Caco-2 (cell line): ENCODE measurements around the gene DCTN2. TPM values are rescaled to one million over a fixed set of nuclear protein-coding genes. Genes with fewer than 3 reads are reported as not detected.

Source experiments
- BruUV-seq: library from RNA; stranded (reverse); fragments of 400-500 nt; replicated peaks from 2 replicates; lab custom pipeline; 2021; lab: Mats Ljungman, UMichigan
- CTCF ChIA-PET: fragments of 300-600 bp; sonication (Branson Sonifier 250); formaldehyde crosslinking; loops from one replicate; lab custom pipeline; 2022; ENCODE audit warnings: antibody characterized with exemption; lab: Charles Lee
- POLR2A ChIA-PET: fragments of 300-600 bp; sonication (Branson Sonifier 250); formaldehyde crosslinking; loops from one replicate; lab custom pipeline; 2022; ENCODE audit warnings: antibody characterized with exemption; lab: Charles Lee
- DNase-seq, 2 experiments: peaks; one replicate each; pipeline versions ENCODE4 v3.0.0 to v3.0.0-alpha.2; 2020 to 2022
- H3K27me3 ChIP-seq: replicated peaks from 2 replicates; pipeline ENCODE4 v1.6.0; 2011; ENCODE audit warnings: low read length; ENCODE audit not compliant: control insufficient read depth, insufficient read depth
- H3K36me3 ChIP-seq: 2 replicates; pipeline ENCODE4 v1.5.1; 2011; ENCODE audit warnings: low read length; ENCODE audit not compliant: control insufficient read depth, insufficient read depth
- H3K4me1 ChIP-seq: fragments of 250-450 bp; sonication (Bioruptor Pico); 2 replicates; pipeline ENCODE4 v1.5.1; 2020; ENCODE audit warnings: mild to moderate bottlenecking
- H3K4me3 ChIP-seq: 2 replicates; pipeline ENCODE4 v1.5.1; 2011; ENCODE audit warnings: low read depth, mild to moderate bottlenecking, control low read depth, low read length
- H3K9me3 ChIP-seq: fragments of 250-450 bp; sonication (Bioruptor Pico); 2 replicates; pipeline ENCODE4 v1.5.1; 2020; ENCODE audit warnings: mild to moderate bottlenecking, moderate library complexity
- H3K27ac Mint-ChIP-seq: one replicate; pipeline ENCODE4 v1.8.0; 2022; ENCODE audit warnings: mixed read lengths; ENCODE audit not compliant: unreplicated experiment
- H3K27me3 Mint-ChIP-seq: one replicate; pipeline ENCODE4 v1.8.0; 2022; ENCODE audit warnings: mixed read lengths; ENCODE audit not compliant: insufficient read depth, unreplicated experiment
- H3K36me3 Mint-ChIP-seq: one replicate; pipeline ENCODE4 v1.8.0; 2022; ENCODE audit warnings: mild to moderate bottlenecking, mixed read lengths; ENCODE audit not compliant: insufficient read depth, unreplicated experiment
- H3K4me1 Mint-ChIP-seq: one replicate; pipeline ENCODE4 v1.8.0; 2022; ENCODE audit warnings: low read depth, mixed read lengths; ENCODE audit not compliant: unreplicated experiment
- H3K4me3 Mint-ChIP-seq: one replicate; pipeline ENCODE4 v1.8.0; 2022; ENCODE audit warnings: mild to moderate bottlenecking, moderate library complexity, mixed read lengths; ENCODE audit not compliant: unreplicated experiment
- H3K9me3 Mint-ChIP-seq: one replicate; pipeline ENCODE4 v1.8.0; 2022; ENCODE audit warnings: mixed read lengths; ENCODE audit not compliant: unreplicated experiment
- CTCF ChIP-seq, 2 experiments: fragments of 200-600 bp in 1 of 2; IDR thresholded peaks; 1 replicate in 1 of 2; 2 replicates in 1 of 2; pipeline versions ENCODE4 v1.5.1 to v1.8.0; 2011 to 2022; ENCODE audit warnings: antibody characterized with exemption in 1 of 2, control low read depth in 1 of 2, inconsistent platforms in 1 of 2, low read depth in 1 of 2, low read length in 1 of 2, mild to moderate bottlenecking in 1 of 2, moderate library complexity in 1 of 2; ENCODE audit not compliant: insufficient read depth in 1 of 2, severe bottlenecking in 1 of 2, unreplicated experiment in 1 of 2
- intact Hi-C: fragments of 100-400 bp; cut with micrococcal nuclease; formaldehyde crosslinking; loops from one replicate; pipeline ENCODE4 v1.10.0; 2022; ENCODE audit not compliant: unreplicated experiment
- total RNA-seq: library from RNA; stranded (reverse); gene quantifications from 2 replicates; pipeline ENCODE4 v1.2.3, GENCODE V29; 2022

The DCTN2 gene
- total RNA-seq, 1 experiment from 2014 or later, result 94.4 TPM

DNA sequence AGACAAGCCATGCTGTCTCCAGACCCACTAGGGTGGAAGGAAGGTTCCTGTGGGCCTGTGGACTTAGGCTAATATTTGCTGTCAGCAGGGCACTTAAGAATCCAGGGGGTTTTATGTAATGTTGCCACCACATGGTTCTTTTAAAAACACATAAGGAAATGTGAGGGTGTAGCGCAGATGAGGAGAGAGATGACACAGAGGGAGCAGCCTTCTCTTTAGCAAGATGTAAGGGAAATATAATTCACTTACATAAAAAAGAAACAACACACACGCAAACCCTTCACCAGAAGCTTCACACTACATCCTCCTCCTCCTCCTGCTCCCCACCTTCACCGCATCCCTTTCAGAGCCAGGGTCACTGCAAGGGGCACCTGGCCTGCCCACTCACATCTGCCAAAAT lies 39.1 kb upstream of the DCTN2 start:
- H3K27ac Mint-ChIP-seq, result no peak overlapping the region
- no peak for TF ChIP-seq CTCF (IDR thresholded peaks at IDR 0.05; ENCODE audit: insufficient read depth in 1 of 2, low read depth in 1 of 2, low read length in 1 of 2, severe bottlenecking in 1 of 2, unreplicated experiment in 1 of 2)
- peaks cover 14% of the 10 kb centered on the region for H3K4me1 Mint-ChIP-seq
- ChIA-PET CTCF (no interaction called here), POLR2A (no interaction called here)
- BruUV-seq, result no TSS peak
- intact Hi-C loops, result no loop called here
- H3K9me3 ChIP-seq, result no peaks in the 10 kb centered on the region
- no peaks in the 10 kb centered on the region for H3K27me3 ChIP-seq
- H3K4me3 ChIP-seq, result no peak overlapping the region
- H3K36me3 ChIP-seq, result no peaks in the 10 kb centered on the region
- no peak for DNase-seq
- no peaks in the 10 kb centered on the region for H3K9me3 Mint-ChIP-seq
- H3K4me1 ChIP-seq, result peaks cover 4% of the 10 kb centered on the region; the same call in 1 of the 2 replicates
- no peak overlapping the region for H3K4me3 Mint-ChIP-seq
- peaks cover 7% of the 10 kb centered on the region for H3K36me3 Mint-ChIP-seq
- H3K27me3 Mint-ChIP-seq, result peaks cover 4% of the 10 kb centered on the region

DNA sequence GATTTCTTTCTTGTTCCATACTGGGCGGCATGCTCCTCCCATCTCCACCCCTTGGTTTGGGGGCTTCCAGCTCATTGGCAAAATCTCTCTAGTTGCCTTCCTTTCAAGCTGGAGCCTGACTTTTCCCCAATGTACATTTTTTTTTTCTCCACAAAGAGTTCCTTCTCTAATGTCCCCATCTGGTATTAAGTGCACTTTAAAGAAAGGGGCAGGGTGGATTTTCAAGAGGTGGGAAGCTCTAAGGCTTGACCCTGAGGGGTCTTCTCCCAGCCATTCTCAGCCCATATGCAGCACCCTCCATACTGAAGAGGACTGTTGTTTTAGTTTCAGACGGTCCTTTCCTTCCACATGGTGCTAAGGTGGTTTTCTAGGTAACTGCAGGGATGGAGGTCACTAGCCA lies 38.2 kb upstream of the DCTN2 start:
- H3K4me3 Mint-ChIP-seq, result no peak overlapping the region
- DNase-seq, result no peak
- no TSS peak for BruUV-seq
- peaks cover 4% of the 10 kb centered on the region for H3K27me3 Mint-ChIP-seq
- intact Hi-C loops, result no loop called here
- POLR2A ChIA-PET, result no interaction called here
- H3K27ac Mint-ChIP-seq, result no peak overlapping the region
- H3K36me3 Mint-ChIP-seq, result peaks cover 1% of the 10 kb centered on the region
- H3K9me3 Mint-ChIP-seq, result no peaks in the 10 kb centered on the region
- no peaks in the 10 kb centered on the region for H3K36me3 ChIP-seq
- no peak overlapping the region for H3K4me3 ChIP-seq
- CTCF ChIA-PET, result interaction anchor here (0.6 to 1.7 kb wide), 3 partner anchors 35 to 102 kb away, joined by 3 to 10 read pairs (median 4); no protein-coding TSS in a partner anchor
- H3K9me3 ChIP-seq, result no peaks in the 10 kb centered on the region
- H3K4me1 ChIP-seq, result peaks cover 1% of the 10 kb centered on the region; the same call in 1 of the 2 replicates
- peaks cover 9% of the 10 kb centered on the region for H3K4me1 Mint-ChIP-seq
- no peaks in the 10 kb centered on the region for H3K27me3 ChIP-seq
- TF ChIP-seq CTCF (IDR thresholded peaks at IDR 0.05; ENCODE audit: insufficient read depth in 1 of 2, low read depth in 1 of 2, low read length in 1 of 2, severe bottlenecking in 1 of 2, unreplicated experiment in 1 of 2), result no peak

- intact Hi-C loops, result loop anchor here (5.0 kb wide), 1 partner anchor 108 kb away; the partner anchor contains the start of gene OS9
- Mint-ChIP-seq H3K27me3 (peaks cover 4% of the 10 kb centered on the region), H3K36me3 (no peaks in the 10 kb centered on the region), H3K4me3 (no peak overlapping the region), H3K27ac (no peak overlapping the region), H3K4me1 (peaks cover 12% of the 10 kb centered on the region), H3K9me3 (no peaks in the 10 kb centered on the region)
- Histone ChIP-seq H3K4me1 (peaks cover 6% of the 10 kb centered on the region), H3K9me3 (no peaks in the 10 kb centered on the region), H3K27me3 (no peaks in the 10 kb centered on the region), H3K36me3 (no peaks in the 10 kb centered on the region), H3K4me3 (no peak overlapping the region)
- CTCF ChIA-PET, result interaction anchor here (0.6 to 1.7 kb wide), 3 partner anchors 35 to 103 kb away, joined by 3 to 10 read pairs (median 4); no protein-coding TSS in a partner anchor
- POLR2A ChIA-PET, result no interaction called here
- TF ChIP-seq CTCF (IDR thresholded peaks at IDR 0.05; ENCODE audit: insufficient read depth in 1 of 2, low read depth in 1 of 2, low read length in 1 of 2, severe bottlenecking in 1 of 2, unreplicated experiment in 1 of 2), result no peak
- no peak for DNase-seq
- BruUV-seq, result no TSS peak
These were observed 37.7 kb upstream of the DCTN2 start for GRCh38 chr12:57584690-57585089.
